Peyer's patch (tissue), 4 donors: Measurements from ENCODE around the gene RCVRN.

Source experiments
- CTCF ChIP-seq, 6 experiments: fragments of 450-650 bp in 4 of 6; fragments of 200-600 bp in 2 of 6; sonication (generic) in 1 of 6; IDR thresholded peaks; one replicate each; pipeline ENCODE4 v1.5.1; 2017 to 2019; ENCODE audit warnings: antibody characterized with exemption in 6 of 6, mild to moderate bottlenecking in 3 of 6, moderate library complexity in 1 of 6
- POLR2A ChIP-seq, 2 donors: fragments of 450-650 bp; IDR thresholded peaks; one replicate each; pipeline ENCODE4 v1.5.1; 2017; ENCODE audit warnings: antibody characterized with exemption in 2 of 2, mild to moderate bottlenecking in 2 of 2, moderate library complexity in 2 of 2

DNA sequence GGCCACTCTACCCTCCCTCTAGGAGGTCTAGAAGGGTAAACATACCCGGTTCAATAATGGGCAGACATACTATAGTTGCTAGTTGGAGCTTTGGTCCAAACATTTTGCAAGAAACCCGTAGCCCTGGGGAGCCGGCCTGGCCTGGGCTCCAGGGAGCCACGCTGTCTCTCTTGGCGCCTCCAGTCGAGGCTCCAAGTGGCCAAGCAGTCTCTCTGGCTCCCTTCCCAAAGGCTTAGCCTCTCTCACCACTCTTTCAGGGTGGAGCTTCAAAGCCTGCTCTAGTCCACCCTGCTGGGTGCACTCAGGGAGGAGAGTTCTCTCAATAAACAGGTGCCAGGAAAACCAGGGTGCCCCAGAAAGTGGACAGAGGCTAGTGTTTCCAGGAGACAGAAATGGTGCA lies 32.2 kb downstream of the RCVRN start:
- TF ChIP-seq CTCF (IDR thresholded peaks at IDR 0.05) (no peak), POLR2A (IDR thresholded peaks at IDR 0.05) (no peak)
